IMR-90 (cell line): ENCODE results near the gene LRP1B. TPM values are rescaled to one million over a fixed set of nuclear protein-coding genes. Genes with fewer than 3 reads are reported as not detected.

Experiments used
- ATAC-seq: fragments of 200-7000 bp; cut with Tn5 transposase; 2 replicates; pipeline ENCODE4 v1.9.1; 2020; ENCODE audit warnings: low read depth, mild to moderate bottlenecking, moderate library complexity
- BruUV-seq: library from RNA; stranded (reverse); fragments of 400-500 nt; replicated peaks from 2 replicates; lab custom pipeline; 2021; lab: Mats Ljungman, UMichigan
- CTCF ChIA-PET: fragments of 300-600 bp; formaldehyde crosslinking; extraction: SDS; loops from one replicate; lab custom pipeline; 2021; ENCODE audit warnings: antibody characterized with exemption; lab: Yijun Ruan, JAX
- POLR2A ChIA-PET: fragments of 300-600 bp; sonication (Branson Sonifier 250); formaldehyde crosslinking; loops from one replicate; lab custom pipeline; 2022; ENCODE audit warnings: antibody characterized with exemption; ENCODE audit not compliant: unreplicated experiment; lab: Charles Lee
- DNase-seq: peaks from one replicate; pipeline ENCODE4 v3.0.0; 2013
- H2AFZ ChIP-seq: replicated peaks from 2 replicates; pipeline ENCODE3; 2013; ENCODE audit warnings: low read length, mild to moderate bottlenecking; ENCODE audit not compliant: poor library complexity
- H2AK5ac ChIP-seq: 2 replicates; pipeline ENCODE4 v1.6.1; 2013; ENCODE audit warnings: low read depth, low read length, inconsistent platforms
- H2AK9ac ChIP-seq: replicated peaks from 2 replicates; pipeline ENCODE3; 2013; ENCODE audit warnings: mild to moderate bottlenecking, low read depth, low read length, moderate library complexity; ENCODE audit not compliant: poor library complexity
- H2BK120ac ChIP-seq: 2 replicates; pipeline ENCODE4 v1.6.1; 2013; ENCODE audit warnings: low read depth, low read length, inconsistent platforms
- H2BK15ac ChIP-seq: 3 replicates; pipeline ENCODE4 v1.6.1; 2013; ENCODE audit warnings: low read depth, low read length, inconsistent platforms
- H2BK20ac ChIP-seq: 2 replicates; pipeline ENCODE4 v1.6.1; 2013; ENCODE audit warnings: low read depth, mild to moderate bottlenecking, inconsistent platforms, low read length, moderate library complexity
- H2BK5ac ChIP-seq: 2 replicates; pipeline ENCODE4 v1.6.1; 2013; ENCODE audit warnings: mild to moderate bottlenecking, low read depth, low read length, inconsistent platforms; ENCODE audit not compliant: poor library complexity, severe bottlenecking
- H3K14ac ChIP-seq: replicated peaks from 2 replicates; pipeline ENCODE4 v1.6.1; 2013; ENCODE audit warnings: low read depth, low read length, inconsistent platforms
- H3K18ac ChIP-seq: 2 replicates; pipeline ENCODE4 v1.6.1; 2013; ENCODE audit warnings: low read depth, low read length, control low read depth
- H3K23ac ChIP-seq: 2 replicates; pipeline ENCODE4 v1.6.1; 2013; ENCODE audit warnings: low read depth, low read length, inconsistent platforms
- H3K27ac ChIP-seq: 2 replicates; pipeline ENCODE4 v1.5.1; 2013; ENCODE audit warnings: mild to moderate bottlenecking, control low read depth, low read length; ENCODE audit not compliant: insufficient read depth
- H3K27me3 ChIP-seq: 2 replicates; pipeline ENCODE4 v1.6.1; 2013; ENCODE audit warnings: low read length; ENCODE audit not compliant: control insufficient read depth, insufficient read depth
- H3K36me3 ChIP-seq: 2 replicates; pipeline ENCODE4 v1.6.1; 2013; ENCODE audit warnings: low read length, mixed read lengths; ENCODE audit not compliant: control insufficient read depth, insufficient read depth
- H3K4ac ChIP-seq: 2 replicates; pipeline ENCODE4 v1.6.1; 2013; ENCODE audit warnings: low read depth, low read length, inconsistent platforms
- H3K4me1 ChIP-seq: 2 replicates; pipeline ENCODE4 v1.6.1; 2013; ENCODE audit warnings: low read length, mixed read lengths; ENCODE audit not compliant: control insufficient read depth, insufficient read depth
- H3K4me2 ChIP-seq: 2 replicates; pipeline ENCODE4 v1.6.1; 2013; ENCODE audit warnings: low read depth, mild to moderate bottlenecking, control low read depth, low read length, moderate library complexity
- H3K4me3 ChIP-seq: 2 replicates; pipeline ENCODE4 v1.5.1; 2013; ENCODE audit warnings: low read depth, mild to moderate bottlenecking, control low read depth, low read length, moderate library complexity; ENCODE audit not compliant: insufficient read depth
- H3K56ac ChIP-seq: 2 replicates; pipeline ENCODE4 v1.6.1; 2013; ENCODE audit warnings: low read length, inconsistent platforms; ENCODE audit not compliant: insufficient read depth; ENCODE audit errors: extremely low read depth
- H3K79me1 ChIP-seq, 2 experiments: 2 replicates each; pipeline ENCODE4 v1.6.1; 2013; ENCODE audit warnings: low read length in 2 of 2, inconsistent platforms in 1 of 2, low read depth in 1 of 2
- H3K9ac ChIP-seq: 2 replicates; pipeline ENCODE4 v1.6.1; 2013; ENCODE audit warnings: low read depth, low read length, control low read depth
- H3K9me1 ChIP-seq: 2 replicates; pipeline ENCODE4 v1.6.1; 2013; ENCODE audit warnings: low read length, inconsistent platforms; ENCODE audit not compliant: insufficient read depth
- H3K9me3 ChIP-seq: 2 replicates; pipeline ENCODE4 v1.6.1; 2013; ENCODE audit warnings: low read length; ENCODE audit not compliant: control insufficient read depth, insufficient read depth
- H4K20me1 ChIP-seq: 2 replicates; pipeline ENCODE4 v1.6.1; 2013; ENCODE audit warnings: low read length, inconsistent platforms; ENCODE audit not compliant: insufficient read depth
- H4K5ac ChIP-seq: 2 replicates; pipeline ENCODE4 v1.6.1; 2013; ENCODE audit warnings: mild to moderate bottlenecking, low read depth, low read length, control low read depth
- H4K8ac ChIP-seq, 2 experiments: 2 replicates each; pipeline ENCODE4 v1.6.1; 2013; ENCODE audit warnings: low read depth in 2 of 2, low read length in 2 of 2, control low read depth in 1 of 2, inconsistent platforms in 1 of 2
- H4K91ac ChIP-seq: 2 replicates; pipeline ENCODE4 v1.6.1; 2013; ENCODE audit warnings: low read depth, low read length, inconsistent platforms; ENCODE audit not compliant: insufficient read depth
- BHLHE40 ChIP-seq: fragments of 150-350 bp; IDR thresholded peaks from 2 replicates; pipeline ENCODE4 v1.6.1; 2016; ENCODE audit warnings: mild to moderate bottlenecking, low read depth, low read length
- CEBPB ChIP-seq: IDR thresholded peaks from 2 replicates; pipeline ENCODE4 v1.6.1; 2012; ENCODE audit warnings: low read depth, low read length, improper control_type of control experiment
- CHD1 ChIP-seq: IDR thresholded peaks from 2 replicates; pipeline ENCODE4 v1.6.1; 2012; ENCODE audit warnings: low read depth, low read length, improper control_type of control experiment
- FOS ChIP-seq: fragments of 150-350 bp; IDR thresholded peaks from 2 replicates; pipeline ENCODE4 v1.6.1; 2016; ENCODE audit warnings: low read depth, low read length
- NFE2L2 ChIP-seq: fragments of 150-350 bp; IDR thresholded peaks from 2 replicates; pipeline ENCODE4 v1.6.1; 2016; ENCODE audit warnings: low read depth, mild to moderate bottlenecking, low read length
- RAD21 ChIP-seq: IDR thresholded peaks from 2 replicates; pipeline ENCODE4 v1.6.1; 2012; ENCODE audit warnings: low read length, improper control_type of control experiment
- RFX5 ChIP-seq: IDR thresholded peaks from 2 replicates; pipeline ENCODE4 v1.8.0; 2012; ENCODE audit warnings: low read depth, mild to moderate bottlenecking, low read length, moderate library complexity
- SMC3 ChIP-seq: fragments of 150-350 bp; IDR thresholded peaks from 2 replicates; pipeline ENCODE4 v1.6.1; 2016; ENCODE audit warnings: low read depth, mild to moderate bottlenecking, antibody characterized with exemption, low read length, moderate library complexity
- WGBS, 2 experiments: methylation state at CpG; one replicate each; pipeline versions ENCODE4 v1.1.5 to v1.1.7; 2013; ENCODE audit warnings: missing lambda C conversion rate in 2 of 2; ENCODE audit not compliant: insufficient read length in 1 of 2; ENCODE audit errors: extremely low coverage in 2 of 2; 5-methylcytosine and 5-hydroxymethylcytosine counted together
- dilution Hi-C: fragments of 300-500 bp; cut with HindIII; formaldehyde crosslinking; loops from one replicate; pipeline ENCODE4 v1.14.3; 2018; ENCODE audit warnings: low sequenced_read_pairs; ENCODE audit not compliant: unreplicated experiment
- in situ Hi-C: fragments of 300-500 bp; cut with MboI; formaldehyde crosslinking; loops from 3 replicates; pipeline ENCODE4 v1.14.3; 2019; ENCODE audit warnings: low sequenced_read_pairs, inconsistent platforms, mixed read lengths
- intact Hi-C: fragments of 100-400 bp; cut with micrococcal nuclease; formaldehyde crosslinking; loops from 2 replicates; pipeline ENCODE4 v1.10.0; 2022
- polyA plus RNA-seq, 3 experiments: library from polyadenylated mRNA; depleted of rRNA; stranded (reverse); fragments of >200 nt; gene quantifications; 2 replicates each; pipeline ENCODE4 v1.2.3, GENCODE V29; 2012; ENCODE audit warnings: low replicate concordance in 1 of 3
- total RNA-seq: library from RNA; depleted of rRNA; stranded (reverse); fragments of >200 nt; gene quantifications from 2 replicates; pipeline ENCODE4 v1.2.3, GENCODE V29; 2012
- TF ChIP-seq, protein P1 (sequence below): fragments of 150-350 bp; IDR thresholded peaks from 2 replicates; pipeline ENCODE4 v1.6.1; 2016; ENCODE audit warnings: low read depth, mild to moderate bottlenecking, low read length, moderate library complexity, borderline replicate concordance
- TF ChIP-seq, protein P2 (sequence below): fragments of 150-350 bp; IDR thresholded peaks from 2 replicates; pipeline ENCODE4 v1.6.1; 2017; ENCODE audit warnings: mild to moderate bottlenecking, antibody characterized with exemption, low read length, low read depth

Gene LRP1B
- total and polyA plus RNA-seq, 2 of the 4 experiments (the other 2 are of a cell fraction), result under 0.01 to 0.02 TPM

DNA sequence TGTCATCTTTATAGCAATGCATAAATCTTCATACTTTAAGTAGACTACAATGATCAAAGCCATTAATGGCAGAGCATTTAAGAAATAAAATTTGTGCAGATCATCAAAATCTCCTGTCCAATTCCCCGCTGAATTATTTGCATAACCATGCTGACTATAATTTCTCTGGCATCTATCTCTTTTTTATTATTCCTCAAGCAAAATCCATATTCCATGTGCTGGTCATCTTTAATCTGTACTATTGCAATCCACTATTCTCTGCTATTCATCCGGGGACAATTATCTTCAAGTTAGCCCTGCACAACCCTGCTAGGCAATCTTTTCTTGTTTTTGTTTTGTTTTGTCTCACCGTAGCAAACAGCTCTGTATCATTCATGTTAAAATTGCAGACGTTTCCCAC, 1881.0 kb downstream of the LRP1B start:
- Histone ChIP-seq H2BK5ac (no peak overlapping the region), H3K18ac (no peak overlapping the region), H2AFZ (no peak overlapping the region), H3K9me3 (no peaks in the 10 kb centered on the region), H3K79me1 (no peaks in the 10 kb centered on the region), H3K27me3 (no peaks in the 10 kb centered on the region), H3K4me2 (no peak overlapping the region), H2AK9ac (no peak overlapping the region), H4K5ac (no peak overlapping the region), H3K9me1 (no peaks in the 10 kb centered on the region), H3K4ac (no peak overlapping the region), H2BK120ac (no peak overlapping the region), H3K9ac (no peak overlapping the region), H2BK15ac (no peak overlapping the region), H4K8ac (no peak overlapping the region), H3K56ac (no peak overlapping the region), H4K20me1 (no peaks in the 10 kb centered on the region), H3K4me3 (no peak overlapping the region), H3K4me1 (no peaks in the 10 kb centered on the region), H2AK5ac (no peak overlapping the region), H3K14ac (no peak overlapping the region), H2BK20ac (no peak overlapping the region), H3K36me3 (no peaks in the 10 kb centered on the region), H3K27ac (no peak overlapping the region), H3K23ac (no peak overlapping the region), H4K91ac (no peak overlapping the region)
- POLR2A ChIA-PET, result no interaction called here
- TF ChIP-seq CEBPB (no peak), SMC3 (no peak), BHLHE40 (no peak), RAD21 (no peak), FOS (no peak), RFX5 (no peak), NFE2L2 (no peak), CHD1 (no peak)
- TF ChIP-seq, protein P1, sequence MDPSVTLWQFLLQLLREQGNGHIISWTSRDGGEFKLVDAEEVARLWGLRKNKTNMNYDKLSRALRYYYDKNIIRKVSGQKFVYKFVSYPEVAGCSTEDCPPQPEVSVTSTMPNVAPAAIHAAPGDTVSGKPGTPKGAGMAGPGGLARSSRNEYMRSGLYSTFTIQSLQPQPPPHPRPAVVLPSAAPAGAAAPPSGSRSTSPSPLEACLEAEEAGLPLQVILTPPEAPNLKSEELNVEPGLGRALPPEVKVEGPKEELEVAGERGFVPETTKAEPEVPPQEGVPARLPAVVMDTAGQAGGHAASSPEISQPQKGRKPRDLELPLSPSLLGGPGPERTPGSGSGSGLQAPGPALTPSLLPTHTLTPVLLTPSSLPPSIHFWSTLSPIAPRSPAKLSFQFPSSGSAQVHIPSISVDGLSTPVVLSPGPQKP, result no peak
- TF ChIP-seq, protein P2, sequence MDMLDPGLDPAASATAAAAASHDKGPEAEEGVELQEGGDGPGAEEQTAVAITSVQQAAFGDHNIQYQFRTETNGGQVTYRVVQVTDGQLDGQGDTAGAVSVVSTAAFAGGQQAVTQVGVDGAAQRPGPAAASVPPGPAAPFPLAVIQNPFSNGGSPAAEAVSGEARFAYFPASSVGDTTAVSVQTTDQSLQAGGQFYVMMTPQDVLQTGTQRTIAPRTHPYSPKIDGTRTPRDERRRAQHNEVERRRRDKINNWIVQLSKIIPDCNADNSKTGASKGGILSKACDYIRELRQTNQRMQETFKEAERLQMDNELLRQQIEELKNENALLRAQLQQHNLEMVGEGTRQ, result no peak
- WGBS, 2 experiments, result 40% methylated on average over 1 of the region's 4 CpGs; no CpG with 5 or more reads in 1 of the 2 experiments
- in situ Hi-C loops, result no loop called here
- DNase-seq (no peak), ATAC-seq (no peak)
- BruUV-seq, result no TSS peak
- dilution Hi-C loops, result no loop called here
- CTCF ChIA-PET, result no interaction called here
- intact Hi-C loops, result no loop called here
